Neural cell (in vitro differentiated cells): ENCODE results near the gene TMEM236.

Experiments
- EP300 ChIP-seq: fragments of 450-650 bp; conservative IDR thresholded peaks from 2 replicates; pipeline ENCODE4 v1.6.1; 2014; ENCODE audit warnings: antibody characterized with exemption, mild to moderate bottlenecking, moderate library complexity; ENCODE audit not compliant: poor library complexity, severe bottlenecking
- EZH2 ChIP-seq: fragments of 200-600, 300-800 bp; shearing (Covaris generic), sonication (generic); IDR thresholded peaks from 2 replicates; pipeline ENCODE4 v1.6.1; 2014; ENCODE audit warnings: antibody characterized with exemption, low read length, borderline replicate concordance, mild to moderate bottlenecking; ENCODE audit not compliant: insufficient read depth, poor library complexity, severe bottlenecking
- MXI1 ChIP-seq: fragments of 450-650 bp; conservative IDR thresholded peaks from 2 replicates; pipeline ENCODE4 v1.6.1; 2014; ENCODE audit warnings: antibody characterized with exemption, mild to moderate bottlenecking; ENCODE audit not compliant: poor library complexity, severe bottlenecking
- POLR2AphosphoS5 ChIP-seq: IDR thresholded peaks from 2 replicates; pipeline ENCODE4 v1.6.1; 2012
- RAD21 ChIP-seq: fragments of 450-650 bp; conservative IDR thresholded peaks from 2 replicates; pipeline ENCODE4 v1.6.1; 2014; ENCODE audit warnings: antibody characterized with exemption, mild to moderate bottlenecking, moderate library complexity
- TAF1 ChIP-seq: IDR thresholded peaks from 2 replicates; pipeline ENCODE4 v1.6.1; 2012; ENCODE audit warnings: low read depth
- TF ChIP-seq, protein P1 (sequence below): fragments of 450-650 bp; IDR thresholded peaks from 2 replicates; pipeline ENCODE4 v1.5.1; 2014; ENCODE audit warnings: antibody characterized with exemption, mild to moderate bottlenecking, moderate library complexity; ENCODE audit not compliant: poor library complexity, severe bottlenecking
- TF ChIP-seq, protein P2 (sequence below): IDR thresholded peaks from 2 replicates; pipeline ENCODE4 v1.6.1; 2012; ENCODE audit warnings: borderline replicate concordance

DNA sequence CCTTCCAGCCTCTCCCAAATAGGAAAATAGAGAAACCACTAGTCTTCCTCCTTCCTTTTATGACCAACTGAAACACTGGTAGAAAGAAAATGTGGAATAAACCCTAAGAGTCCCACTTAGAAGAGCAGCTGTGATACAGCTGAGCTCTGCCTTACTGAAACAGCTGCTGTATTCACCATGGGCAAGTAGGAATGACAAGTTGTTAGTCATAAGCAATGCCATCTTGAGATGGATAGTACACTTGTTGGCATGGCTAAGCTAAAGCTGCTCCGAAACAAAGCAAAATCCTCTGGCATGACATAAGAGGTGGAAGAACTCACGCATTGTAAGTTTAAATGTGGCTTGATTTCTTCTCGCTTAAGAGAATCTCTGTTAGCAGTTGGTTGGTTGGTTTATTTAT lies 48.3 kb upstream of the TMEM236 start:
- TF ChIP-seq, protein P1, sequence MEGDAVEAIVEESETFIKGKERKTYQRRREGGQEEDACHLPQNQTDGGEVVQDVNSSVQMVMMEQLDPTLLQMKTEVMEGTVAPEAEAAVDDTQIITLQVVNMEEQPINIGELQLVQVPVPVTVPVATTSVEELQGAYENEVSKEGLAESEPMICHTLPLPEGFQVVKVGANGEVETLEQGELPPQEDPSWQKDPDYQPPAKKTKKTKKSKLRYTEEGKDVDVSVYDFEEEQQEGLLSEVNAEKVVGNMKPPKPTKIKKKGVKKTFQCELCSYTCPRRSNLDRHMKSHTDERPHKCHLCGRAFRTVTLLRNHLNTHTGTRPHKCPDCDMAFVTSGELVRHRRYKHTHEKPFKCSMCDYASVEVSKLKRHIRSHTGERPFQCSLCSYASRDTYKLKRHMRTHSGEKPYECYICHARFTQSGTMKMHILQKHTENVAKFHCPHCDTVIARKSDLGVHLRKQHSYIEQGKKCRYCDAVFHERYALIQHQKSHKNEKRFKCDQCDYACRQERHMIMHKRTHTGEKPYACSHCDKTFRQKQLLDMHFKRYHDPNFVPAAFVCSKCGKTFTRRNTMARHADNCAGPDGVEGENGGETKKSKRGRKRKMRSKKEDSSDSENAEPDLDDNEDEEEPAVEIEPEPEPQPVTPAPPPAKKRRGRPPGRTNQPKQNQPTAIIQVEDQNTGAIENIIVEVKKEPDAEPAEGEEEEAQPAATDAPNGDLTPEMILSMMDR: no peak
- no peak for TF ChIP-seq RAD21
- no peak for TF ChIP-seq TAF1
- no peak for TF ChIP-seq MXI1
- TF ChIP-seq POLR2AphosphoS5: no peak
- no peak for TF ChIP-seq EP300
- TF ChIP-seq EZH2: no peak
- TF ChIP-seq, protein P2, sequence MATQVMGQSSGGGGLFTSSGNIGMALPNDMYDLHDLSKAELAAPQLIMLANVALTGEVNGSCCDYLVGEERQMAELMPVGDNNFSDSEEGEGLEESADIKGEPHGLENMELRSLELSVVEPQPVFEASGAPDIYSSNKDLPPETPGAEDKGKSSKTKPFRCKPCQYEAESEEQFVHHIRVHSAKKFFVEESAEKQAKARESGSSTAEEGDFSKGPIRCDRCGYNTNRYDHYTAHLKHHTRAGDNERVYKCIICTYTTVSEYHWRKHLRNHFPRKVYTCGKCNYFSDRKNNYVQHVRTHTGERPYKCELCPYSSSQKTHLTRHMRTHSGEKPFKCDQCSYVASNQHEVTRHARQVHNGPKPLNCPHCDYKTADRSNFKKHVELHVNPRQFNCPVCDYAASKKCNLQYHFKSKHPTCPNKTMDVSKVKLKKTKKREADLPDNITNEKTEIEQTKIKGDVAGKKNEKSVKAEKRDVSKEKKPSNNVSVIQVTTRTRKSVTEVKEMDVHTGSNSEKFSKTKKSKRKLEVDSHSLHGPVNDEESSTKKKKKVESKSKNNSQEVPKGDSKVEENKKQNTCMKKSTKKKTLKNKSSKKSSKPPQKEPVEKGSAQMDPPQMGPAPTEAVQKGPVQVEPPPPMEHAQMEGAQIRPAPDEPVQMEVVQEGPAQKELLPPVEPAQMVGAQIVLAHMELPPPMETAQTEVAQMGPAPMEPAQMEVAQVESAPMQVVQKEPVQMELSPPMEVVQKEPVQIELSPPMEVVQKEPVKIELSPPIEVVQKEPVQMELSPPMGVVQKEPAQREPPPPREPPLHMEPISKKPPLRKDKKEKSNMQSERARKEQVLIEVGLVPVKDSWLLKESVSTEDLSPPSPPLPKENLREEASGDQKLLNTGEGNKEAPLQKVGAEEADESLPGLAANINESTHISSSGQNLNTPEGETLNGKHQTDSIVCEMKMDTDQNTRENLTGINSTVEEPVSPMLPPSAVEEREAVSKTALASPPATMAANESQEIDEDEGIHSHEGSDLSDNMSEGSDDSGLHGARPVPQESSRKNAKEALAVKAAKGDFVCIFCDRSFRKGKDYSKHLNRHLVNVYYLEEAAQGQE: no peak
